IPS-NIHi7 (cell line): Measurements from ENCODE around the gene RPP14.

Experiments used
- DNase-seq: peaks from one replicate; pipeline ENCODE4 v3.0.0; 2012; ENCODE audit warnings: mixed read lengths; ENCODE audit errors: extremely low spot score

Gene RPP14

DNA sequence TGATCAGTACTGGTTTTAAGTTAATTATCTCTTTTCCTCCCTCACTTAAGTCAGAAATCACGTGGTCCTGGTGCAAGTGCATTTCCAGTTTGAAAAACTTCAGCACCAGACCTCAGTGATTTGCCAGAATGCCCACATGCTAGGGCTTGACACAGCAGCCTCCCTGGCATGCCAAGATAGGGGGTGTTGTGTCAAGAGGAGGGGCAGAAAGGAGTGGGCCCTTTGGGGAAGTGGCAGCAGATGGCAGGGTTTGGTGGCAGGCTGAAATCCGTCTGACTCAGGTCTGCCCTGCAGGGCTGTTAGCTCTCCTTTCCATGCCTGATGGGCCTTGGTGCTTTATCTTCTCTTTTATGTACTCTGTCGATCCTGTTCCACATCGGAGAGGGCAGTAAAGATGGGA is 50.0 kb downstream of the RPP14 start:
- no peak for DNase-seq

DNA sequence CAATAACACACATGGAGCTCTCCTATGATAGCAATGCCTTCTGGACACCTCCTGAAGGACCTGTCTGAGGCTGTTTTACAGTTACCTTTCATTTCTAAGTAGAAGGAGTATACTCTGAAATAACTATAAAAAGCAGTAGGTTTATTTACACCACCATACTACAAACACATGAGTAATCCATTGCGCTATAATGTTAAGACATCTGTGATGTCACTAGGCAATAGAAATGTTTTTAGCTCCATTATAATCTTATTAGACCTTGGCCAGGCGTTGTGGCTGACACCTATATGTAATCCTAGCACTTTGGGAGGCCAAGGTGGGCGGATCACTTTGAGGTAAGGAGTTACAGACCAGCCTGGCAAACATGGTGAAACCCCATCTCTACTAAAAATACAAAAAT is 51.4 kb downstream of the RPP14 start:
- no peak for DNase-seq

DNA sequence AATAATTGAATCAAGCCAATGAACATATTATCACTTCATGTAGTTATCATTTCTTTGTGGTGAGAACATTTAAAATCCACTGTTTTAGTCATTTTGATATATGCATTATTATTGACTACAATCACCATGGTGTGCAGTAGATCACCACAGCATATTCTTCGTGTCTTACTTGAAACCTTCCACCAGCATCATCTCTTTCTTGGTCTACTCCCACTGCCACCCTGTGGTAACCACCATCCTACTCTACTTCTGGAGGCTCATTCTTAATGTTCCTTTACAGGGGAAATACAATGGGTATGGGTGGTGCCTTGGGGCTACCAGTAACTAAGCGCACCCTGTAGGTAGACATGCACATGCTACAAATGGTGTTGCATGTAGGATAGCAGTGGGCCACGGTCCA is 52.0 kb downstream of the RPP14 start:
- no peak for DNase-seq

DNA sequence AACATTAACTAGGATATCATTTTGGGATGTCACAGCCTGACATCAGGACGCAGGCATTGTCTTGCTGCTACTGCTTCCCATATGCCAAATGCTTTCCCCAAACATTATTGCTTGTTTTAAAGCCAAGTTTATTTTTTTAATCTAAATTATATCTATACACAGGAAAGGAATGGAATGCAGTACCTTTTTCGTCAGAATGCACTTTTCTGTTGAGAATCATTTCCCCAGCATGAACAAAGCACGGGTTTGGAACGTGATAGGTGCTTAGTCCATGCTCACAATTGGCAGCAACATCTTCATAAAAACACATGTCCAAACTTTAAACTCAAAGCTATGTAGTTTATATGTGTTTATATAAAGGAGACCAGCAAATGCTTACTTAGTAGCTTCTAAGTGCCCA is 52.8 kb downstream of the RPP14 start:
- DNase-seq, result no peak

DNA sequence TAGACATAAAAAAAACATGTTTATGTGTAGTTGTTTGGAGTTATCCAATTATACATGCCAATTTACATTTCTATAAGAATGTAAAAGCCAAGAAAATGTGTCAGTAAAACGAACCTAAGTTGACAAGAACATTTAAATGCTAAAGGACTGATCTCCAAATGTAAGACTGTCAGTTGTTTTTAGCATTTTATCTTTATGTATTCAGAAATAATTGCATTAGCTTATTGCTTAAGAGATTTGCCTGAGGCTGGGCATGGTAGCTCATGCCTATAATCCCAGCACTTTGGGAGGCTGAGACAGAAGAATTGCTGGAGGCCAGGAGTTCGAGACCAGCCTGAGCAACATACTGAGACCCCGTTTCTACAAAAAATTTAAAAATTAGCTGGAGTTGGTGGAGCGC is 53.6 kb downstream of the RPP14 start:
- DNase-seq, result no peak

DNA sequence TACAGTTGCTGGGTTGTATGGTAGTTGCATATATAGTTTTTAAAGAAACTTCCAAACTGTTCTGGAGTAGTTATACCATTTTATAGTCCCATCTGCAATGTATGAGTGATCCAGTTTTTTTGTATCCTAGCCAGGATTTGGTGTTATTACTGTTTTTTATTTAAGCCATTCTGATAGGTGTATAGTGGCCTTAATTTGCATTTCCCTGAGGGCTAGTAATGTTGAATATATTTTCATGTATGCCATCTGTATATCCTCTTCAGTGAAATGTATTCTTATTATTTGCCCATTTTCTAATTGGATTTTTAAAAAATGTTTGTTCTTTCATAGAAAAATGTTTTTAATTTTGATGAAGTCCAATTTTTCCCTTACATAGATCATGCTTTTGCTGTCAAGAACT is 55.8 kb downstream of the RPP14 start:
- DNase-seq, result no peak

DNA sequence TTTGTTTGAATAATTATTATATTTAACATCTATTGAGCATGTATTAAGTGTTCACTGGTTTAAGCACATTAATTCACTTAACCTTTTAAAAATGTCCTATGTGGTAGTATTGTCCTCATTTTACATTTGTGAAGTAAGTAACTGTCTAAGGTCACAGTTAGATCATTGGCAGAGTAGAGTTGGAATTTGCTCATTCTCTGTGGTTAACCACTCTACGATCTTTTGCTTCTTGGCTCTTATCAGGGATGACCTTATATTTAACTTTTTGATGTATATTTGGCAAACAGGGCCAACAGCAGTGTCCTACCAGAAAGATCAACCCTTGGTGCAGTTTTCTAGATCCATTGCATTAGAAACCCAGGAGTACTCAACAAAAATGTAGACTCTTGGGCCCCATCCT is 60.7 kb downstream of the RPP14 start:
- no peak for DNase-seq

DNA sequence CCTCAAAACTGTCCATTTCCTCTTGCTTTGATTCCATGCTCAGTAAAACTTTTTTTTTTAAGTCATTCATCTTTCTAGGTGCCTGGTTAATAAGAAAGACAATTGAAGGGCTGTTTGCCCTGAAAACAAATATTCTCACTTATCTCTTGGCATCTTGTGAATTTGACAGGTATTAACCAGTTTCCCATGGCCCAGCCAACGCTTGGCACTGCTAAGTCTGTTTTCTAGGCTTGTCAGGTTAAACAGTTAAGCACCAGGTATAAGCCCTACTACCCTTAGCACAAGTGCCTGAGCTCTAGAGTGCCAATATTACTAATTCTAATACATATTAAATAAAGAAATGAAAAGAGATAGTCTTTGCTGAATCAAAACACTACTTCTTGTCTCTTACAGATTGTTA is 63.0 kb downstream of the RPP14 start:
- no peak for DNase-seq
